Astrocyte of the cerebellum (primary cell): ENCODE data around the gene ZNF341.

Experiments
- DNase-seq: peaks from one replicate; pipeline ENCODE4 v3.0.0-alpha.2; 2011; ENCODE audit warnings: low read depth
- H3K4me3 ChIP-seq: 2 replicates; pipeline ENCODE4 v1.5.1; 2011; ENCODE audit warnings: mild to moderate bottlenecking, low read depth, low read length, moderate library complexity
- CTCF ChIP-seq: IDR thresholded peaks from 2 replicates; pipeline ENCODE4 v1.5.1; 2012; ENCODE audit warnings: low read length, low read depth, moderate library complexity, mild to moderate bottlenecking; ENCODE audit errors: missing control alignments
- in situ Hi-C: cut with HindIII; loops from 2 replicates; pipeline ENCODE4 v1.10.0; 2017; ENCODE audit warnings: low sequenced_read_pairs

Gene ZNF341

GRCh38 chr20:33687370-33687915 lies 44.4 kb upstream of the ZNF341 start:
- in situ Hi-C loops = loop anchor here (5.0 kb wide), 1 partner anchor 100 kb away; no protein-coding TSS in a partner anchor
- no peak for DNase-seq
- TF ChIP-seq CTCF = no peak
- no peak overlapping the region for H3K4me3 ChIP-seq

DNA sequence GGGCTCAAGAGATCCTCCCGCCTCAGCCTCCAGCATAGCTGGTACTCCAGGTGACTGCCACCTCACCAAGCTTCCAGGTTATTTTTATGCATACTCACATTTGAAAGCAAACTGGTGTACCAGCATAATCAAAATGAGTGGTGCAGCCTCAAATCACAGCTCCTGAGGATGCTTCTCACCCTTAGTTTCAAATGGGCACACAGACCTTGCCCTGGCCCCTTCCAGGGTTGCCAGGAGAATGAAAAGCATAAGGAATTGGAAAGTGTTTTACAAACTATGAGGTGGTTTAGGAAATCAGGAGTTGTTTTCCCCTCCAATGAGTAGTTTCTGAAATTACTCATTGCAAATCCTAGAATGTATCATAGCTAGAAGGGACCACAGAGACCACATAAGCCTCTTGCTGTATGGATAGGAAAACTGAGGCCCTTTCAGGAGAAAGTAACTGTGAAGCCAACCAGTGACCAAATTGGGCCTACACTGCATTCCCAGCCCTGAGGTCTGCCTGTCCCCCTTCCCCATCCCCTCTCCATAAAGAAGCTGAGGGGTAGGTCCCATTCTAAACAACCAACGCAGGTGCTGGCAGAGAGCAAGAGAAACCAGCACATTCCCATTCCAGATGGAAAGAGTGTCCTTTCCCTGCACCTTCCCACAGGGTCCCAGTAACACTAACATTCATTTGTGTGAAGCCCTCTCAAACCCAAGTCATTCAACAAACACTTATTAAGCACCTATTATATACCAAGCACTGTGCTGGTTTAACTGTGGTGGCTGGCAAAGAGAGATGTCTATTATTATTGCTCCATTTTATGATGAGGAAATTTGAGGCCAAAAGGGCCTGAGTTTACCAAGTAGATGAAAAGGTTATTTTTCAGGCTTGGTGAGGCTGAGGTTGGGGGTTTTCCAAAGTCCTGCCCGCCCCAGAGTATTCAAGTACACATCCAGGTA lies 43.5 kb upstream of the ZNF341 start:
- TF ChIP-seq CTCF = no peak
- DNase-seq = no peak
- in situ Hi-C loops = loop anchor here (5.0 kb wide), 1 partner anchor 99 kb away; no protein-coding TSS in a partner anchor
- H3K4me3 ChIP-seq = no peak overlapping the region

GRCh38 chr20:33688938-33689424 lies 42.8 kb upstream of the ZNF341 start:
- in situ Hi-C loops = loop anchor here (5.0 kb wide), 1 partner anchor 98 kb away; no protein-coding TSS in a partner anchor
- no peak for TF ChIP-seq CTCF
- DNase-seq = no peak
- H3K4me3 ChIP-seq = no peak overlapping the region

DNA sequence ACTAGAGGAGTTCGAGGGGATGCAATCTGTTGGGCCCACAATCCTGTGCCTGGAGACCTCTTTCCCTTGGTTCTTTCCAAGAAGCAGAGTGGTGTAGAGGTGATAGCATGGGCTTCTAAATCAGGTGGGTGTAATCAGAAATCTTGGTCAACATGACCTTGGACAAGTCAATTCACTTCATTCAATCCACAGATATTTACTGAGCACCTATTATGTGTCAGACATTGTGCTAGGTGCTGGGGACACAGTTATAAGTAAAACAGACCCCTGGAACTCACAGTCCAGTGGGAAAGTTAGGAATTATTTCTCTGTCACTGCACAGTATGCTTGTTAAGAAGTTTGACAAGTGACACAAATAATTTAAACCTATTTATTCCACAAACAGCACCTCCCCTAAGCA lies 42.3 kb upstream of the ZNF341 start:
- H3K4me3 ChIP-seq = no peak overlapping the region
- in situ Hi-C loops = loop anchor here (5.0 kb wide), 1 partner anchor 98 kb away; no protein-coding TSS in a partner anchor
- no peak for DNase-seq
- TF ChIP-seq CTCF = no peak

- TF ChIP-seq CTCF = no peak
- in situ Hi-C loops = loop anchor here (5.0 kb wide), 1 partner anchor 97 kb away; no protein-coding TSS in a partner anchor
- H3K4me3 ChIP-seq = no peak overlapping the region
- no peak for DNase-seq
These were observed 41.8 kb upstream of the ZNF341 start for GRCh38 chr20:33689973-33690372.

GRCh38 chr20:33693289-33693688 lies 38.5 kb upstream of the ZNF341 start:
- in situ Hi-C loops = no loop called here
- no peak for TF ChIP-seq CTCF
- no peak for DNase-seq
- H3K4me3 ChIP-seq = no peak overlapping the region
